ENCODE data around the gene OR10A7. TPM values are rescaled to one million over a fixed set of nuclear protein-coding genes. Genes with fewer than 3 reads are reported as not detected.

OR10A7 gene
- total and polyA plus RNA-seq, 2 donors (not counting 3 experiments of a cell fraction or from before 2014, with no cell fraction given), result not detected

DNA sequence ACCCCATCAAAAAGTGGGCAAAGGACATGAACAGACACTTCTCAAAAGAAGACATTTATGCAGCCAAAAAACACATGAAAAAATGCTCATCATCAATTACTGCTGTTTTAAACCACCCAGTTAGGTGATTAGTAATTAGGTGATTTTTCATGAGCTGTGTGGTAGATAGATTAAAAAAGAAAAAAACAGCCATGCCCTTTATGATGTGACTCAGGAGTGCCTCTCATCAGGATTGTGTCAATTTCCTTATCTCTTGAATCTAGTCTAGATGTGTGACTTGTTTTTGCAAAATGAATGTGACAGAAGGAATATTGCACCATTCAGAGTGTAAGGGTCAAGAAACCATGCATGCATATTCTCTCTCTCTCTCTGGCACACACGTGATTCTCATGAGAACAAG, 5.7 kb downstream of the OR10A7 start:
- FAIRE-seq (no peak), DNase-seq (ENCODE audit: low read depth, low spot score) (no peak)
- TF ChIP-seq, protein P1, sequence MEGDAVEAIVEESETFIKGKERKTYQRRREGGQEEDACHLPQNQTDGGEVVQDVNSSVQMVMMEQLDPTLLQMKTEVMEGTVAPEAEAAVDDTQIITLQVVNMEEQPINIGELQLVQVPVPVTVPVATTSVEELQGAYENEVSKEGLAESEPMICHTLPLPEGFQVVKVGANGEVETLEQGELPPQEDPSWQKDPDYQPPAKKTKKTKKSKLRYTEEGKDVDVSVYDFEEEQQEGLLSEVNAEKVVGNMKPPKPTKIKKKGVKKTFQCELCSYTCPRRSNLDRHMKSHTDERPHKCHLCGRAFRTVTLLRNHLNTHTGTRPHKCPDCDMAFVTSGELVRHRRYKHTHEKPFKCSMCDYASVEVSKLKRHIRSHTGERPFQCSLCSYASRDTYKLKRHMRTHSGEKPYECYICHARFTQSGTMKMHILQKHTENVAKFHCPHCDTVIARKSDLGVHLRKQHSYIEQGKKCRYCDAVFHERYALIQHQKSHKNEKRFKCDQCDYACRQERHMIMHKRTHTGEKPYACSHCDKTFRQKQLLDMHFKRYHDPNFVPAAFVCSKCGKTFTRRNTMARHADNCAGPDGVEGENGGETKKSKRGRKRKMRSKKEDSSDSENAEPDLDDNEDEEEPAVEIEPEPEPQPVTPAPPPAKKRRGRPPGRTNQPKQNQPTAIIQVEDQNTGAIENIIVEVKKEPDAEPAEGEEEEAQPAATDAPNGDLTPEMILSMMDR (IDR thresholded peaks at IDR 0.05; ENCODE audit: extremely low read depth in 1 of 2, insufficient read depth in 1 of 2, low read depth in 1 of 2, low read length in 2 of 2), result no peak
- TF ChIP-seq POLR2A (IDR thresholded peaks at IDR 0.05; ENCODE audit: low read depth, low read length) (no peak), MYC (IDR thresholded peaks at IDR 0.05; ENCODE audit: low read depth, low read length) (no peak), POLR2AphosphoS5 (IDR thresholded peaks at IDR 0.05; ENCODE audit: insufficient read depth, low read depth, low read length) (no peak), JUN (IDR thresholded peaks at IDR 0.05; ENCODE audit: borderline replicate concordance, insufficient read depth, insufficient read length, low read depth) (no peak), FOS (IDR thresholded peaks at IDR 0.05; ENCODE audit: borderline replicate concordance, insufficient read depth, low read length) (no peak), GATA2 (IDR thresholded peaks at IDR 0.05; ENCODE audit: insufficient read depth, insufficient read length, low read depth, low read length) (no peak), EZH2 (IDR thresholded peaks at IDR 0.05; ENCODE audit: borderline replicate concordance, low read depth, low read length, severe bottlenecking) (no peak)
- TF ChIP-seq, protein P2, sequence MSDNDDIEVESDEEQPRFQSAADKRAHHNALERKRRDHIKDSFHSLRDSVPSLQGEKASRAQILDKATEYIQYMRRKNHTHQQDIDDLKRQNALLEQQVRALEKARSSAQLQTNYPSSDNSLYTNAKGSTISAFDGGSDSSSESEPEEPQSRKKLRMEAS (IDR thresholded peaks at IDR 0.05; ENCODE audit: insufficient read depth, insufficient read length), result no peak
- no TSS peak for BruUV-seq (replicated peaks)
- Histone ChIP-seq H3K9me1 (replicated peaks; ENCODE audit: control insufficient read depth, extremely low read depth, insufficient read depth, low read length) (no peaks in the 10 kb centered on the region), H3K79me2 (ENCODE audit: control insufficient read depth, insufficient read depth, low read length) (no peaks in the 10 kb centered on the region), H3K9ac (replicated peaks; ENCODE audit: extremely low read depth, insufficient read depth, low read length) (no peak overlapping the region), H3K4me2 (ENCODE audit: insufficient read depth, low read length) (no peak overlapping the region), H2AFZ (ENCODE audit: low read depth, low read length) (no peak overlapping the region), H3K27ac (ENCODE audit: insufficient read depth, low read depth, low read length) (no peak overlapping the region), H3K27me3 (ENCODE audit: control insufficient read depth in 2 of 2, insufficient read depth in 2 of 2, low read length in 2 of 2) (no peaks in the 10 kb centered on the region), H3K36me3 (ENCODE audit: control insufficient read depth in 2 of 2, extremely low read depth in 1 of 2, insufficient read depth in 2 of 2, low read length in 2 of 2) (no peaks in the 10 kb centered on the region), H4K20me1 (replicated peaks; ENCODE audit: control insufficient read depth, extremely low read depth, insufficient read depth, low read length) (no peaks in the 10 kb centered on the region), H3K4me1 (ENCODE audit: control insufficient read depth, extremely low read depth, insufficient read depth, low read length) (no peaks in the 10 kb centered on the region), H3K4me3 (replicated peaks in 1 of 3; ENCODE audit: insufficient read depth in 1 of 3, low read depth in 1 of 3, low read length in 3 of 3) (no peak overlapping the region), H3K9me3 (replicated peaks; ENCODE audit: control insufficient read depth, insufficient read depth, low read length) (no peaks in the 10 kb centered on the region)
- ChIA-PET CTCF (no interaction called here), POLR2A (no interaction called here)
- dilution Hi-C loops (cut with MboI; ENCODE audit: extremely low pct_ligation_motif_present, low sequenced_read_pairs) (no loop called here), intact Hi-C loops (cut with micrococcal nuclease) (no loop called here)

All from endothelial cell of umbilical vein (primary cell).